PC-9 (cell line): Measurements from ENCODE around the gene SLC22A2. TPM values are rescaled to one million over a fixed set of nuclear protein-coding genes. Genes with fewer than 3 reads are reported as not detected.

Source experiments
- BruUV-seq: library from RNA; stranded (reverse); fragments of 400-500 nt; replicated peaks from 2 replicates; lab custom pipeline; 2021; lab: Mats Ljungman, UMichigan
- CTCF ChIA-PET: fragments of 300-600 bp; sonication (Branson Sonifier 250); formaldehyde crosslinking; loops from one replicate; lab custom pipeline; 2022; ENCODE audit warnings: antibody characterized with exemption; lab: Charles Lee
- POLR2A ChIA-PET: fragments of 300-600 bp; sonication (Branson Sonifier 250); formaldehyde crosslinking; loops from one replicate; lab custom pipeline; 2022; ENCODE audit warnings: antibody characterized with exemption; ENCODE audit not compliant: unreplicated experiment; lab: Charles Lee
- DNase-seq, 2 experiments: peaks; one replicate each; pipeline versions ENCODE4 v3.0.0 to v3.0.0-alpha.2; 2015 to 2022; ENCODE audit warnings: mixed read lengths in 1 of 2
- H2AFZ ChIP-seq: fragments of 200-600 bp; sonication (generic); 2 replicates; pipeline ENCODE4 v1.8.1; 2017; ENCODE audit warnings: antibody characterized with exemption
- H3F3A ChIP-seq: fragments of 200-600 bp; sonication (generic); 2 replicates; pipeline ENCODE4 v1.8.1; 2017; ENCODE audit warnings: antibody characterized with exemption, mild to moderate bottlenecking, low read depth; ENCODE audit not compliant: insufficient read depth
- H3K27ac ChIP-seq: fragments of 200-600 bp; sonication (generic); 2 replicates; pipeline ENCODE4 v1.6.1; 2016; ENCODE audit warnings: mixed run types
- H3K27me3 ChIP-seq: fragments of 200-600 bp; sonication (generic); 2 replicates; pipeline ENCODE4 v1.6.1; 2016; ENCODE audit warnings: low read depth, mixed run types; ENCODE audit not compliant: insufficient read depth
- H3K36me3 ChIP-seq: fragments of 200-600 bp; sonication (generic); 2 replicates; pipeline ENCODE4 v1.6.1; 2016; ENCODE audit warnings: low read depth, mixed run types
- H3K4me1 ChIP-seq: fragments of 200-600 bp; sonication (generic); replicated peaks from 2 replicates; pipeline ENCODE4 v1.6.1; 2016; ENCODE audit warnings: mixed run types; ENCODE audit not compliant: insufficient read depth
- H3K4me2 ChIP-seq: fragments of 200-600 bp; sonication (generic); 2 replicates; pipeline ENCODE4 v1.6.1; 2017; ENCODE audit warnings: mixed run types
- H3K4me3 ChIP-seq: fragments of 200-600 bp; sonication (generic); 2 replicates; pipeline ENCODE4 v1.6.1; 2016; ENCODE audit warnings: mixed run types
- H3K79me2 ChIP-seq: fragments of 200-600 bp; sonication (generic); 2 replicates; pipeline ENCODE4 v1.6.1; 2017; ENCODE audit warnings: low read depth, mixed run types
- H3K9me2 ChIP-seq: fragments of 200-600 bp; sonication (generic); 2 replicates; pipeline ENCODE4 v1.8.1; 2017; ENCODE audit warnings: mild to moderate bottlenecking; ENCODE audit not compliant: insufficient read depth
- H3K9me3 ChIP-seq: fragments of 200-600 bp; sonication (generic); 2 replicates; pipeline ENCODE4 v1.8.1; 2016; ENCODE audit warnings: low read depth; ENCODE audit not compliant: insufficient read depth
- H4K20me1 ChIP-seq: fragments of 200-600 bp; sonication (generic); 2 replicates; pipeline ENCODE4 v1.8.1; 2017; ENCODE audit not compliant: insufficient read depth
- EZH2 ChIP-seq: fragments of 200-600 bp; sonication (generic); IDR thresholded peaks from 2 replicates; pipeline ENCODE4 v1.8.0; 2017; ENCODE audit warnings: antibody characterized with exemption, low read depth
- intact Hi-C: fragments of 100-400 bp; cut with micrococcal nuclease; formaldehyde crosslinking; loops from one replicate; pipeline ENCODE4 v1.10.0; 2022; ENCODE audit not compliant: unreplicated experiment
- total RNA-seq: library from RNA; stranded (reverse); gene quantifications from 2 replicates; pipeline ENCODE4 v1.2.3, GENCODE V29; 2021
- TF ChIP-seq, protein P1 (sequence below): fragments of 200-600 bp; sonication (generic); conservative IDR thresholded peaks from 2 replicates; pipeline ENCODE4 v1.6.1; 2017; ENCODE audit warnings: mixed run types, antibody characterized with exemption, mild to moderate bottlenecking, moderate library complexity

The SLC22A2 gene
- total RNA-seq, 1 experiment from 2014 or later: not detected

DNA sequence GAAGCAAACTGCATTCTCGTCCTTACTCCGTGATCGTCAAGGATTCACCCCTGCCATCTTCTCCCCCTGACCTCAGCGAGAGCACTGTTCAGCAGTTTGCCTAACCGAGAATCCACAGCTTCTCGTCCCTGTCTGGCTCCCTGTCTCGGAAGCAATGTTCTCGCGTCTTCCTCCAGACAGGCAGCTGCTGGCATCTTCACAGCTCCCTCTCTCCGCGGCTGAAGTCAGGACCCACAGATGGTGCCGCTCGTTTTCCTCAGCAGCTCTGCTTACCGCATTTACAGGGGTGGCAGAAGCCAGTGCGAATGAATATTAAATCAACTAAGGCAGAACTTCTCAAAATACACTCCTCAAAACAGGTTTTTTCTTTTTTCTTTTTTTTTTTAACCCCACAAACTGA is 18.9 kb upstream of the SLC22A2 start:
- CTCF ChIA-PET: no interaction called here
- Histone ChIP-seq H3K79me2 (no peaks in the 10 kb centered on the region), H3K36me3 (no peaks in the 10 kb centered on the region), H3K27ac (no peak overlapping the region), H3K4me3 (no peak overlapping the region), H3K9me2 (peaks cover 5% of the 10 kb centered on the region; the same call in 1 of the 2 replicates), H3K4me2 (no peak overlapping the region), H3K4me1 (no peaks in the 10 kb centered on the region), H3K9me3 (no peaks in the 10 kb centered on the region), H3F3A (no peaks in the 10 kb centered on the region), H3K27me3 (no peaks in the 10 kb centered on the region), H2AFZ (no peak overlapping the region), H4K20me1 (no peaks in the 10 kb centered on the region)
- DNase-seq: no peak
- intact Hi-C loops: no loop called here
- no TSS peak for BruUV-seq
- TF ChIP-seq EZH2: no peak
- POLR2A ChIA-PET: no interaction called here

DNA sequence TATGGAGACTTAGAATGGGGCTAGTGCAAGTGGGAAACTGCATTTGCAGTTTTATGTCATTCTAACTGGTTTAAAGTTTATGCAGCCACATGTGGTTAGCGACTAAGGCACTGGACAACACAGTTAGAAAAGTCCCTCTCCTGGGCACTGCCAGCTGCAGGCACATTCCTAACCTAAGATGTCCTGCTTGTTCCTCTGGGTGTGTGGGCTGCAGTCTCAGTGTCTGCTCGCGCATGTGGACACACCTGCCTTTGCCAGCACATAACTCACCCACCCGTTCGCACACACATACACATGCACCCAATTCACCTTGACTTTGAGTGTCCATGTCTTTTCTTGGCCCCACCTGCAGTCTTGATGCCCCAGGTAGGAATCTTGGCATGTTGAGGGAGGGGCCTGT is 18.5 kb upstream of the SLC22A2 start:
- Histone ChIP-seq H3K9me2 (peaks cover under 1% of the 10 kb centered on the region; the same call in 1 of the 2 replicates), H3K79me2 (no peaks in the 10 kb centered on the region), H4K20me1 (no peaks in the 10 kb centered on the region), H3K4me1 (no peaks in the 10 kb centered on the region), H2AFZ (no peak overlapping the region), H3K36me3 (no peaks in the 10 kb centered on the region), H3F3A (no peaks in the 10 kb centered on the region), H3K9me3 (no peaks in the 10 kb centered on the region), H3K4me2 (no peak overlapping the region), H3K4me3 (no peak overlapping the region), H3K27ac (no peak overlapping the region), H3K27me3 (no peaks in the 10 kb centered on the region)
- ChIA-PET CTCF (no interaction called here), POLR2A (no interaction called here)
- BruUV-seq: no TSS peak
- DNase-seq: no peak
- no peak for TF ChIP-seq EZH2
- TF ChIP-seq, protein P1, sequence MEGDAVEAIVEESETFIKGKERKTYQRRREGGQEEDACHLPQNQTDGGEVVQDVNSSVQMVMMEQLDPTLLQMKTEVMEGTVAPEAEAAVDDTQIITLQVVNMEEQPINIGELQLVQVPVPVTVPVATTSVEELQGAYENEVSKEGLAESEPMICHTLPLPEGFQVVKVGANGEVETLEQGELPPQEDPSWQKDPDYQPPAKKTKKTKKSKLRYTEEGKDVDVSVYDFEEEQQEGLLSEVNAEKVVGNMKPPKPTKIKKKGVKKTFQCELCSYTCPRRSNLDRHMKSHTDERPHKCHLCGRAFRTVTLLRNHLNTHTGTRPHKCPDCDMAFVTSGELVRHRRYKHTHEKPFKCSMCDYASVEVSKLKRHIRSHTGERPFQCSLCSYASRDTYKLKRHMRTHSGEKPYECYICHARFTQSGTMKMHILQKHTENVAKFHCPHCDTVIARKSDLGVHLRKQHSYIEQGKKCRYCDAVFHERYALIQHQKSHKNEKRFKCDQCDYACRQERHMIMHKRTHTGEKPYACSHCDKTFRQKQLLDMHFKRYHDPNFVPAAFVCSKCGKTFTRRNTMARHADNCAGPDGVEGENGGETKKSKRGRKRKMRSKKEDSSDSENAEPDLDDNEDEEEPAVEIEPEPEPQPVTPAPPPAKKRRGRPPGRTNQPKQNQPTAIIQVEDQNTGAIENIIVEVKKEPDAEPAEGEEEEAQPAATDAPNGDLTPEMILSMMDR: no peak
- intact Hi-C loops: no loop called here

DNA sequence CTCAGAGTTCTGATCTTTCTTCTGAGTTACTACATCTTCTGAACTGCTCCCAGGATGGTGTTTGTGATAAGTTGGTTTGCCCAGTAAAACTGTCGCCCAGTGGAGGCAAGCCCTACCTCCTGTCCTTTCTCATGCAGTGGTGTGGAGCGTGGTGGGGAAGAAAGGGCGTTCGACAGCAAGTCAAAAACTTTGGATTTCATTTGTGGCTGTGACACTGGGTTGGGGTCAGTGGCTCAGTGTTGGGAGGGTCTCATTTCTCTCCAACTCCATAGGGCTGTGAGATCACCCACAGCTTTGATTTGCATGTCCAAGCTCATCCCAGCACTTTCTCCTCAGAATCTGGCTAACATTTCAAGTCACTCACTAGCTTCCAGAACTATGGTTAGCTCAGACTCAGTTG is 17.5 kb upstream of the SLC22A2 start:
- no peaks in the 10 kb centered on the region for H3F3A ChIP-seq
- no peaks in the 10 kb centered on the region for H3K4me1 ChIP-seq
- CTCF ChIA-PET: no interaction called here
- H3K4me2 ChIP-seq: no peak overlapping the region
- intact Hi-C loops: no loop called here
- no peak overlapping the region for H3K4me3 ChIP-seq
- H3K36me3 ChIP-seq: no peaks in the 10 kb centered on the region
- no peak overlapping the region for H2AFZ ChIP-seq
- TF ChIP-seq, protein P1: no peak
- no peak for TF ChIP-seq EZH2
- H3K27ac ChIP-seq: no peak overlapping the region
- no peak for DNase-seq
- H3K79me2 ChIP-seq: no peaks in the 10 kb centered on the region
- H4K20me1 ChIP-seq: no peaks in the 10 kb centered on the region
- H3K9me2 ChIP-seq: no peaks in the 10 kb centered on the region
- no peaks in the 10 kb centered on the region for H3K9me3 ChIP-seq
- H3K27me3 ChIP-seq: no peaks in the 10 kb centered on the region
- POLR2A ChIA-PET: no interaction called here
- no TSS peak for BruUV-seq

DNA sequence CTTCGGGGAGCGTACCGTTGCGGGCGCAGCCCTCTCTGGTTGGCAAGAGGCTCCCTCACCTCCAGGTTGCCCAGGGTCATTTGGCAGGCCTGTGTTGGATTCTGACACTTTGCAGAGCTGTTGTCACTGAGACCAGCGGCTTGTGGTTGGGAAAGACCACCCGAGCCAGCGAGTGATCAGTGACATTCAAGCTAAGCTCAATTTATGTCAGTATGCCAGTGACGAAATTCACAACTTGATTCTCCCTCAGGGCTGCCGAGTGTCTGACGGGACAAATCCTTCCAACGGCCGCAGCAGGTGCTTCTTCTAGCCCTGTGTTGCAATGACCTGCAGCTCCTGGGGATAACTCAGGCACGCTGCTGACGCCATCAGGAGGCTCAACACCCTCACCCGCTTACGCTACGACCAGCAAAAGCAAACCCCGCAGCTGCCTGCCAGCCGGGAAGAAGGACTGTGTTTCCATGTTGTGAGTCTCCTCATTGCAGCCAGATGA is 16.9 kb upstream of the SLC22A2 start:
- intact Hi-C loops: no loop called here
- H2AFZ ChIP-seq: no peak overlapping the region
- H3K27ac ChIP-seq: no peak overlapping the region
- no peaks in the 10 kb centered on the region for H4K20me1 ChIP-seq
- H3K4me3 ChIP-seq: no peak overlapping the region
- H3K4me1 ChIP-seq: no peaks in the 10 kb centered on the region
- BruUV-seq: no TSS peak
- H3K9me3 ChIP-seq: no peaks in the 10 kb centered on the region
- ChIA-PET CTCF (no interaction called here), POLR2A (no interaction called here)
- H3K9me2 ChIP-seq: no peaks in the 10 kb centered on the region
- no peaks in the 10 kb centered on the region for H3K36me3 ChIP-seq
- no peak overlapping the region for H3K4me2 ChIP-seq
- TF ChIP-seq, protein P1: no peak
- TF ChIP-seq EZH2: no peak
- no peaks in the 10 kb centered on the region for H3K27me3 ChIP-seq
- DNase-seq: no peak
- H3F3A ChIP-seq: no peaks in the 10 kb centered on the region
- no peaks in the 10 kb centered on the region for H3K79me2 ChIP-seq
